Activated CD4-positive, alpha-beta T cell treated with anti-CD3 and anti-CD28 coated beads, Interleukin-2, amount 10 ng/mL, durations not matched to agents 7 days and 5 days (primary cell): ENCODE measurements around the gene LSAMP. TPM values are rescaled to one million over a fixed set of nuclear protein-coding genes. Genes with fewer than 3 reads are reported as not detected.

Source experiments
- CTCF ChIA-PET: fragments of 350-600 bp; sonication (Branson Sonifier 250); formaldehyde crosslinking; loops from one replicate; lab custom pipeline; 2021; ENCODE audit warnings: antibody characterized with exemption; lab: Charles Lee
- POLR2A ChIA-PET: fragments of 350-600 bp; sonication (Branson Sonifier 250); formaldehyde crosslinking; loops from one replicate; lab custom pipeline; 2021; ENCODE audit warnings: antibody characterized with exemption; lab: Charles Lee
- DNase-seq: peaks from one replicate; pipeline ENCODE4 v3.0.0-alpha.2; 2020
- H3K27ac Mint-ChIP-seq: one replicate; pipeline ENCODE4 v1.8.0; 2021; ENCODE audit warnings: mild to moderate bottlenecking, moderate library complexity, mixed read lengths
- H3K27me3 Mint-ChIP-seq: one replicate; pipeline ENCODE4 v1.8.0; 2021; ENCODE audit warnings: mixed read lengths
- H3K36me3 Mint-ChIP-seq: one replicate; pipeline ENCODE4 v1.8.0; 2021; ENCODE audit warnings: low read depth, mixed read lengths
- H3K4me1 Mint-ChIP-seq: one replicate; pipeline ENCODE4 v1.8.0; 2021; ENCODE audit warnings: mixed read lengths
- H3K4me3 Mint-ChIP-seq: one replicate; pipeline ENCODE4 v1.8.0; 2021; ENCODE audit warnings: mild to moderate bottlenecking, moderate library complexity, mixed read lengths
- H3K9me3 Mint-ChIP-seq: one replicate; pipeline ENCODE4 v1.8.0; 2021; ENCODE audit warnings: mixed read lengths
- total RNA-seq, 2 experiments: library from RNA; stranded (reverse); gene quantifications; one replicate each; pipeline ENCODE4 v1.2.3, GENCODE V29; 2021

Gene LSAMP
- total RNA-seq, 2 experiments from 2014 or later, result not detected

DNA sequence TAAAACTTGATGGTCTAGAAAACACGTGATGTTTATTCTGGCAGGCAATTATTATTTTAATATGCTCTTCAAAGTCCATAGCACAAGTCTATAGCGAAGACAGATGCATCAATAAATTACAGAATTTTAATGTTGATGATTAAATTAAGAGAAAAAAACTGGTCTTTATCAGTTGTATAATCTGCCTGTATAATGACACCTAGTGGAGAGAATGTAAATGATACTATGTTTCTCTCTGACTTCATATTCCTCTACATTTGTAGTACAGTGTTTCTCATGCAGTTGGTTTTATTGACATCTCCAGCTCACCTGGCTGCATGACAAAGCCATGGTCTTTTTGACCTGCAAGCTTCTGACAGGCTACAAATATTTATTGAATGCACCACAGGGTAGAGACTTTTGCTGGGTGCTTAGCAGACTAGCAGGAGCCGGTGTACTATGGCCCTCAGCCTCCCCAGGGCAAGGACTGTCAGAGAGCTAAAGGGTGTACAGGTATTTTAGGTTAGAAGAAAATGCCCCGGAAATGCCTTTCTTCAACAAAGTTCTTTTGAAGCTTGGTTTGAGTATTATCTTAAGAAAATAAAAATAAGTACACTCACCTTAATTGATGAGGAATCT is 532.1 kb downstream of the LSAMP start:
- Mint-ChIP-seq H3K4me1 (no peaks in the 10 kb centered on the region), H3K36me3 (no peaks in the 10 kb centered on the region), H3K27me3 (peaks cover 9% of the 10 kb centered on the region), H3K9me3 (no peaks in the 10 kb centered on the region), H3K27ac (no peak overlapping the region), H3K4me3 (no peak overlapping the region)
- DNase-seq, result no peak
- ChIA-PET POLR2A (no interaction called here), CTCF (no interaction called here)

DNA sequence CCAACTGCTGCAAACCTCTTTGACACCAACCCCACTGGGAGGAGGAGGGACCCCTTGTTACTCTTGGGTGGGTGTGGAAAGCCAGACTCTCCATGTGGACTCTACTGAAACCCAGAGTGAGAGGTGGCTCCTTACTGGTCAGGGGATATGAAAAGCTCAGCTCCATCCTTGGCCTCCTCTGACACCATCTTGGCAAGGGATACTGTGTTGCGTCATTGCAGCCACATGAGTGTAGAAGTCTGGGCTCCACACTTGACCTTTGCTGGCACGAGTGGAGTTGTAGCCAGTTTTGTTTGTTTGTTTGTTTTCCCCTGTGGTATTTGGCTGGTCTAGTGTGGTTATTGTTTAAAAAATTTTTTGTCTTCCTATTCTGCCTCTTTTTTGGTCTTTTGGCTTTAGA is 532.9 kb downstream of the LSAMP start:
- DNase-seq, result no peak
- Mint-ChIP-seq H3K27ac (no peak overlapping the region), H3K4me3 (no peak overlapping the region), H3K27me3 (peaks cover 9% of the 10 kb centered on the region), H3K4me1 (no peaks in the 10 kb centered on the region), H3K36me3 (no peaks in the 10 kb centered on the region), H3K9me3 (no peaks in the 10 kb centered on the region)
- ChIA-PET POLR2A (no interaction called here), CTCF (no interaction called here)

DNA sequence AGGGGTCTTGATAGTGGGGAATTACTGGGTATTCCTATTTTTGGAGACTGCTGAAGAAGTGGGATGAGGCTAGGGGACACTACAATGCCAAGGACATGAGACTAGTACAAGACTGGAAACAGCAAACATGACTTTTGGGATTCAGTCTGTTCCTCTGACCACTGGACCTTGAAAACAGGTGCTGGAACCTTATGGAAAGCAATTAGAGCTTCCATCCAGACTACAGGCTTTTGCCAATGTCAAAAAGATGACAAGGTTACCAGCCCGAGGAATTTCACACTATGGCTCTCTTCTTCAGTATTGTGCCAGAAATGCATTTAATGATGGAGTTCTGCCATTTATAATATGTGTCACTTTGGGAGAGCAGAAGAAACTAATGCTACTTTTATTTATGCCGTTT is 539.4 kb downstream of the LSAMP start:
- DNase-seq, result no peak
- ChIA-PET CTCF (no interaction called here), POLR2A (no interaction called here)
- Mint-ChIP-seq H3K9me3 (no peaks in the 10 kb centered on the region), H3K27ac (no peak overlapping the region), H3K27me3 (peaks cover 15% of the 10 kb centered on the region), H3K36me3 (no peaks in the 10 kb centered on the region), H3K4me3 (no peak overlapping the region), H3K4me1 (no peaks in the 10 kb centered on the region)

DNA sequence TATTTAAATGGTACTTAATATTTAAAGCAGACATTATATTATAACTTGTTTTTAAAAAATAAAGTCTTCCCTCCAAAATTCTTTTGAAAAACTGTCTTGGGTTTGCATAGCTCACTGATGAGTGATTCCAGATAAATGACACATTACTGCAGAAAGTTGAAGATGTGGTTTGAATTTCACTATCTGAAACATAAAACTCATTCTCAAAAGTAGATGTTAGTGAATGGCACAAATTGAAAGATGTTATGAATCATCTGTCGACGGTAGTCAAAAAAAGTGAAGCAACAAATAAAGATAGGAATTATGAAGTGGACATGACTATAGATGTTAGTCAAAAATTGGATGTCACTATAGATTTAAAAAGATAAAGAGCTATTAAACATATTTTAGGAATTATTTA is 541.4 kb downstream of the LSAMP start:
- ChIA-PET CTCF (no interaction called here), POLR2A (no interaction called here)
- Mint-ChIP-seq H3K9me3 (no peaks in the 10 kb centered on the region), H3K4me3 (no peak overlapping the region), H3K36me3 (no peaks in the 10 kb centered on the region), H3K27me3 (peaks cover 6% of the 10 kb centered on the region), H3K4me1 (no peaks in the 10 kb centered on the region), H3K27ac (no peak overlapping the region)
- DNase-seq, result no peak

DNA sequence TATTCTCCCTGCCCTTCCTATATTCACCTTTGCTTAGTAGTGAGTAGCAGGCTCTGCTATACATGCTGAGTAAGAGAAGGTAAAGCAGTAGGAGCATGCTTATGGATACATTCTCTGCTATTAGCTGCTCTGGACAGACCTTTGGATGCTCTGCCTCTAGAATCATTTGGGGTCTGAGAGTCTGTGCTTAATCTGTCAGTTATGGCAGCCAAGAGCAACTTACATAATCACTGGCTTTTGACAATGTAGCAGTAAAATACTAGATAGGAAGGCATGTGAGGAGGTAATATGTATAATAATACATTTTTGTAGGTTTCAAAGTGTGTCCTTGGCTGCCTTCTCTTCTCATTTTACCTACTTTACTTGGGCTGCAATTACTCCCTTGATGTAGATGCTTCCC is 544.3 kb downstream of the LSAMP start:
- CTCF ChIA-PET, result no interaction called here
- Mint-ChIP-seq H3K4me1 (no peaks in the 10 kb centered on the region), H3K27ac (no peak overlapping the region)

DNA sequence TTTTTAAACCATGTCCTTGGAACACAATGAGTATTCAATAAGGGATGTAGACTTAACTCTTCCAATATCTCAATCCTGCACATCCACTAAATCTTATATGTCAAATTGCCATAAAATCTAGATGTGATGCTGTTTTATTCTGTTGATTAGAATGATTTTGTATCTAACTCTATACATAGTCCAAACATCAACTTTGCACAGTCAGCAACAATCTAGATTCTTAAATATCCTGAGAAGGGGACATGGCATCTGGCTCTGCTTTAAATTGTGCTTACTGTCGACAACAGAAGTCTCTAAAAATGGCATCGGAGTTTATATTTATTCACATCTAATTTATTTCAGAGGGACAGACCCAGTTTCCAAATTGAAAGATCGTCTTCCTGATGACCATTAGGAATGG is 545.8 kb downstream of the LSAMP start:
- peaks cover 6% of the 10 kb centered on the region for H3K27me3 Mint-ChIP-seq
- DNase-seq, result no peak
- no peaks in the 10 kb centered on the region for H3K9me3 Mint-ChIP-seq
- no peaks in the 10 kb centered on the region for H3K36me3 Mint-ChIP-seq
- ChIA-PET POLR2A (no interaction called here), CTCF (no interaction called here)
- H3K4me1 Mint-ChIP-seq, result no peaks in the 10 kb centered on the region
- no peak overlapping the region for H3K27ac Mint-ChIP-seq
- H3K4me3 Mint-ChIP-seq, result no peak overlapping the region

More for the DNA sequence above, 544.3 kb downstream of the LSAMP start:
- peaks cover 6% of the 10 kb centered on the region for H3K27me3 Mint-ChIP-seq
- DNase-seq, result no peak
- POLR2A ChIA-PET, result no interaction called here
- H3K36me3 Mint-ChIP-seq, result no peaks in the 10 kb centered on the region
- H3K4me3 Mint-ChIP-seq, result no peak overlapping the region
- H3K9me3 Mint-ChIP-seq, result no peaks in the 10 kb centered on the region

DNA sequence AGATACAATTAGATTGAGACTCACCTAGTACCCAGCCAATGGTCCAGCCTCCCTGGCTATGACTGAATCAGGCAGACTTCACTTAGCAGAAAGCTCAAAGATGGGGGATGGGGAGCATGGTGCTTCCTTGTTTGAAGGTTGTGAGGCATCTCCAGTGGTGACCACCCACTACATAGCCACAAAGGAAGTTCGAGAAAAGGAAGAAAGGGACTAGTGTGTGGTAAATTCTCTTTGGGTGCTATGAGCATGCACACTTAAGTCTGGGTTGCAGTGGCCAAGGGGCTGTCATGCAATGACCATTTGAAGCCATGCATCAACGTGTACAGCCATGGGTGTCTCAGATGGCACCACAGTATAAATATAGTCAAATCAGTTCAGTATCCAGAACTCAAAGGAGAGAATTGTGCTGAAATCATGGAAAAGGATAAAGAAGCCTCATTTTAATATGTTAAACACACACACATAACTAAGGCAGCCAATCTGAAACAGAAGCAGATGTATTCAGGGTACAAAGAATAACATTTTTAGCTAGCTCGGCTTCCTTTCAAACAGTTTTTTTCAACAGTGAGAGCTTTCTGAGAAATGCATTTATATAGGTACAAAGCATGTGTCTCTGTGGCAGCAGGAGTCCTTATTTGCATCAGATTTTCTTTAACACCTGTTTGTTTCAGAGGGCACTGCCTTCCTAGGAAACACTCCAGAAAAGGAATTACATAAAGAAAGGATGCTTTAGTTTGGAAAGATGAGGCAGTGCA is 546.5 kb downstream of the LSAMP start:
- no peak for DNase-seq
- Mint-ChIP-seq H3K4me3 (no peak overlapping the region), H3K27ac (no peak overlapping the region), H3K4me1 (no peaks in the 10 kb centered on the region), H3K9me3 (no peaks in the 10 kb centered on the region), H3K27me3 (peaks cover 6% of the 10 kb centered on the region), H3K36me3 (no peaks in the 10 kb centered on the region)
- POLR2A ChIA-PET, result no interaction called here
- CTCF ChIA-PET, result no interaction called here

DNA sequence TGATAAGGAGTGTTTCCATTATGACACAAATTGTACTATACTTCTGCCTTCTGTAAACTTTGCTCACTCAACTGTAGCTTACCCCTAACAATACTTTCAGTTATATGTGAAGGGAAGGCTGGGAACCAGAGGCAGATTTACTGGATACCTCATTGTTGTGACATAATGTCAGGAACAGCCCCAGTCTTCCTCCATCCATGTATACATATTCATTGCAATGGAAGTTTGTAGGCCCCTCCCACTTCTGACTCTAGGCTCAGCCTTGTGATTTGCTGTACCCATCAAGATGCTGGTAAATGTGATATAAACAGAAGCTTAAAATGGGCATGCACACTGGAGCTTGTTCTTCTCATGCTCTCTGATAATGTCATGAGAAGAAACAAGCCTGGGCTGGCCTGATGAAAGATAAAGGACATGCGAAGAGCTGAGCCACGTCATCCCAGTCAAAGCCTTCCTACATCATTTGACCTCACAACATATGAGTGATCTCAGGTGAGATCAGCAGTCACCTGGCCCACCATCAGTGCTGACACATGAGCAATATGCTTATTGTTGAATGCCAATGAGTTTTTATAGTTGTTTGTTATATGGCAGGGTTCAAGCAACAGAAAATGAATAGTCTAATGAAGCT is 554.2 kb downstream of the LSAMP start:
- Mint-ChIP-seq H3K9me3 (no peaks in the 10 kb centered on the region), H3K4me1 (no peaks in the 10 kb centered on the region), H3K36me3 (no peaks in the 10 kb centered on the region), H3K4me3 (no peak overlapping the region), H3K27me3 (no peaks in the 10 kb centered on the region), H3K27ac (no peak overlapping the region)
- POLR2A ChIA-PET, result no interaction called here
- DNase-seq, result no peak
- CTCF ChIA-PET, result no interaction called here

DNA sequence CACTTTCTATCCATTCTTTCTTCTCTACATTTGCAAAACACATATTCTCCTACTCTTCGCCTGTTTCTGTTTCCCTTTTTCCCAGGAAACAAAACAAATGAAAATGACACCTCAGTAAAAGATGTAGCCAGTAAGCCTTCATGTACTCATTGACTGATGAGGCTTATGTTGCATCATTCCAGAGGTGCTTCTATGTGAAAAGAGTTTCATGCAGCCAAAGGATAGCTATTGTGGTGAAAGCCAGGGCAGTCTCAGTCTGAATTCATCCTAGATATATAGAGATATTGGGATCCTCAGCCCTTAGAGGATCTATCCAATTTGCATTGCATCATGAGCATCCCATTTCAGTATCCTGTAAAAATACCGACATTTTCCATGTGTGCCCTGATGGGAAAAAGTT is 554.7 kb downstream of the LSAMP start:
- ChIA-PET POLR2A (no interaction called here), CTCF (no interaction called here)
- no peaks in the 10 kb centered on the region for H3K4me1 Mint-ChIP-seq
- no peaks in the 10 kb centered on the region for H3K36me3 Mint-ChIP-seq
- DNase-seq, result no peak
- no peaks in the 10 kb centered on the region for H3K9me3 Mint-ChIP-seq
- H3K4me3 Mint-ChIP-seq, result no peak overlapping the region
- H3K27ac Mint-ChIP-seq, result no peak overlapping the region
- no peaks in the 10 kb centered on the region for H3K27me3 Mint-ChIP-seq

DNA sequence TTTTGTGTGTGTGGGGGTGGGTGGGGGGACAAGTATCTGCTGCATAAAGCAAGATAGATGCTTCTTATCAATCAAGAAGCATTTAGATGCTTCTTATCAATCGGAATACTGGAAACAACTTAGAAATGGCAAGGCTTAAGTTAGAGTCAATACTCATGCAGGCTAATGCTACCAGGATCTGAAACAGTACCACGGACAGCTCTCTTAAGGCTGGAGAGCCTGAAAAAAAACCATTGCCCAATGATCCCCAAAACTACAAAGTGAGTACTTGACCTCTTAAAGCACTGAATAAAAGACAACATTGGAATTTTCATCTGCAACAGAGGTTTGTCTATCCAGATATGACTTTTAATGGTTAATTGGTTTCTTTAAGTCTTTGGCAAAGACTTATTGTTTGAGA is 559.7 kb downstream of the LSAMP start:
- CTCF ChIA-PET, result no interaction called here
- Mint-ChIP-seq H3K9me3 (no peaks in the 10 kb centered on the region), H3K36me3 (no peaks in the 10 kb centered on the region), H3K4me3 (no peak overlapping the region), H3K27ac (no peak overlapping the region), H3K27me3 (peaks cover 3% of the 10 kb centered on the region), H3K4me1 (no peaks in the 10 kb centered on the region)
- DNase-seq, result no peak
- POLR2A ChIA-PET, result no interaction called here

DNA sequence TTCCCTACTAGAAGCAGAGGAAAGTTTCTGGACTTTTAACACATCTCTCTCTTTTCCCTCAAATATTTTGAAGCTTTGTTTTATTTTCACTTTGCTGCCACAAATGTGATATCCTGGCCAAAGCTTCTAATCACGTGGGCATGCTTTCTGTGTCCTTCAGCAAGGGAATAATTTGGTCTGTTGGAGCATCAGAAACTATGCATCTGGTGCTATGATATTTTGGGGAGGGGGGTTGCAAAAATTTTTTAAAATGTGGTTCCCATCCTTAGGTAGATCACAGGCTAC is 567.7 kb downstream of the LSAMP start:
- Mint-ChIP-seq H3K27ac (no peak overlapping the region), H3K36me3 (no peaks in the 10 kb centered on the region), H3K27me3 (peaks cover 14% of the 10 kb centered on the region), H3K4me3 (no peak overlapping the region), H3K4me1 (no peaks in the 10 kb centered on the region), H3K9me3 (no peaks in the 10 kb centered on the region)
- ChIA-PET POLR2A (no interaction called here), CTCF (interaction anchor here (0.8 kb wide), 1 partner anchor 10 kb away, joined by 3 read pairs; no protein-coding TSS in a partner anchor)
- no peak for DNase-seq

DNA sequence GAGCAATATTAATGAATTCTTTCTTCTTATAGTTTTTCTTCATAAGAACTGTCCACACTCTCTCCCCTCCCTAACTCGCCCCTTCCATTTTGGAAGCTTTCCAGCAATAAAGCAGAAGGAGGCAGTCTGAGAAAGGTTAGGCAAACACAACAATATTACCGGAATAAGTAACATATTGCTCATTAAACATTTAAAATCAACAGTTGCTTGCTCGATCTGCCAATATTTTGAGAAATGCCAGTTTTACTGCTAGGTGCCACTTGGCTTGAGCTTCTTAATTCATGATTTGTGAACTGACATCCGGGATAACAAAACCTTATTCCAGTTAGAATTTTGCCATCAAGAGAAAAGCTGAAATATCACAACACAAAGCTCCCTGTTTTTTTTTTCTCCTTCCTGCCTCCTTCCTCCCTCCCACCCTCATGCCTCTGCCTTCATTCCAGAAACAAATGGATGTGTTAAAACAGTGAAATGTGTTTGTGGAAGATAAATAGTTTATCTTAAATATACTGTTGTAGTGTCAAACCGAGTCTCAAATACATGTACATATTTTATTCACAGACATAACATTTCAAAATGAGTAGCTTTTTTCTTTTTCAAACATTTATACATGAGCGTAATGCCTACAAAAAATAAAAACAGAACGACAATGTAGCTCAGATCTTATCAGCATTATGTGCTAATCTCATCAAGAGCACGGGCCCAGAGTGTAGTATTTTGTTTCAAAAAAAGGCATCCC is 568.2 kb downstream of the LSAMP start:
- ChIA-PET CTCF (interaction anchor here (0.8 kb wide), 1 partner anchor 10 kb away, joined by 3 read pairs; no protein-coding TSS in a partner anchor), POLR2A (no interaction called here)
- no peak overlapping the region for H3K27ac Mint-ChIP-seq
- no peaks in the 10 kb centered on the region for H3K36me3 Mint-ChIP-seq
- no peak for DNase-seq
- H3K4me1 Mint-ChIP-seq, result no peaks in the 10 kb centered on the region
- no peak overlapping the region for H3K4me3 Mint-ChIP-seq
- H3K9me3 Mint-ChIP-seq, result no peaks in the 10 kb centered on the region
- H3K27me3 Mint-ChIP-seq, result peaks cover 14% of the 10 kb centered on the region

DNA sequence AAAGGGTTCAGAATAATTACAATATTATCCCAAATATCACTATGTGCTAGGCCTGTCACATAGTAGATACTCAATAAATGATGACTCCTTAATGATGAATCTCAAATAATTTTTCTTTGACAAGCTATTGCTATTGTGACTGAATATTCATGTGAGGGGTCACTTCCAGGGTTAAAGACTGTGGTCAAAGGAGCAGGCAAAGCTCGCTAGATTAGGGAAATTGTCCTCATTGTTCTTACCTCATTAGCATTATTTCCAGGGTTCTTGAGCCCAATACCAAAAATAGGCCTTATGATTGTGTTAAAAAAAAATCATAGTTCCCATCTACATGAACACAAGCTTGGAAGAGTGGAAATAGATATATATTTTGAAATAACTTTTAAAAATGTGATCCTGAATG is 569.8 kb downstream of the LSAMP start:
- H3K27ac Mint-ChIP-seq, result no peak overlapping the region
- CTCF ChIA-PET, result no interaction called here
- POLR2A ChIA-PET, result no interaction called here
- peaks cover 14% of the 10 kb centered on the region for H3K27me3 Mint-ChIP-seq
- H3K9me3 Mint-ChIP-seq, result no peaks in the 10 kb centered on the region
- H3K36me3 Mint-ChIP-seq, result no peaks in the 10 kb centered on the region
- no peak for DNase-seq
- no peaks in the 10 kb centered on the region for H3K4me1 Mint-ChIP-seq
- no peak overlapping the region for H3K4me3 Mint-ChIP-seq
